H1 (cell line): ENCODE measurements around the gene LPCAT1. TPM values are rescaled to one million over a fixed set of nuclear protein-coding genes. Genes with fewer than 3 reads are reported as not detected.

Source experiments
- ATF2 ChIP-seq: IDR thresholded peaks from 2 replicates; pipeline ENCODE4 v1.6.1; 2012; ENCODE audit warnings: low read length, inconsistent platforms
- BRCA1 ChIP-seq: IDR thresholded peaks from 2 replicates; pipeline ENCODE4 v1.6.1; 2012; ENCODE audit warnings: low read depth, low read length, improper control_type of control experiment
- CTBP2 ChIP-seq: IDR thresholded peaks from 2 replicates; pipeline ENCODE4 v1.7.0; 2011; ENCODE audit warnings: borderline replicate concordance, mild to moderate bottlenecking, moderate library complexity, mixed read lengths, low read length; ENCODE audit not compliant: insufficient read depth, insufficient read length
- EGR1 ChIP-seq: IDR thresholded peaks from 2 replicates; pipeline ENCODE4 v1.6.1; 2011; ENCODE audit warnings: low read depth, low read length, borderline replicate concordance
- EZH2 ChIP-seq: fragments of 200-600 bp; sonication (generic); IDR thresholded peaks from 2 replicates; pipeline ENCODE4 v1.7.1; 2012; ENCODE audit warnings: low read depth, mild to moderate bottlenecking, moderate library complexity, low read length, inconsistent platforms; ENCODE audit not compliant: severe bottlenecking
- POU5F1 ChIP-seq: IDR thresholded peaks from 2 replicates; pipeline ENCODE4 v1.6.1; 2011; ENCODE audit warnings: low read depth, mild to moderate bottlenecking, low read length, moderate library complexity
- RAD21 ChIP-seq, 2 experiments: IDR thresholded peaks in 1 of 2; conservative IDR thresholded peaks in 1 of 2; 2 replicates each; pipeline ENCODE4 v1.6.1; 2011; ENCODE audit warnings: low read depth in 2 of 2, low read length in 2 of 2, improper control_type of control experiment in 1 of 2, inconsistent platforms in 1 of 2, mild to moderate bottlenecking in 1 of 2, moderate library complexity in 1 of 2
- RNF2 ChIP-seq: fragments of 200-900, 300-1000 bp; sonication (generic); IDR thresholded peaks from 2 replicates; pipeline ENCODE4 v1.7.1; 2016; ENCODE audit warnings: borderline replicate concordance, low read depth, mild to moderate bottlenecking, antibody characterized with exemption, low read length; ENCODE audit not compliant: poor library complexity, severe bottlenecking; ENCODE audit errors: missing control alignments
- TAF1 ChIP-seq: IDR thresholded peaks from 2 replicates; pipeline ENCODE4 v1.6.1; 2011; ENCODE audit warnings: mild to moderate bottlenecking, low read depth, low read length
- polyA plus RNA-seq, 7 experiments: library from polyadenylated mRNA; depleted of rRNA in 3 of 7; stranded (reverse) in 5 of 7; unstranded in 2 of 7; fragments of >200 nt in 5 of 7; fragments of 200-250 nt in 2 of 7; gene quantifications; 1 replicate in 5 of 7; 2 replicates in 1 of 7; 4 replicates in 1 of 7; pipeline versions ENCODE4 v1.2.1 to v1.2.3, GENCODE V29; 2011 to 2013; ENCODE audit warnings: missing spikeins in 2 of 7, mixed read lengths in 2 of 7
- total RNA-seq: library from RNA; stranded (reverse); fragmentation: NEBNext Ultra II Directional; extraction: Animal tissue kit (Norgen Biotek cat#: 25700); gene quantifications from 2 replicates; pipeline ENCODE4 v1.2.1, GENCODE V29; 2021

Gene LPCAT1
- total and polyA plus RNA-seq, 2 of the 8 experiments (the other 6 are each of a cell fraction or from before 2014, with no cell fraction given), result 107 to 260 TPM

DNA sequence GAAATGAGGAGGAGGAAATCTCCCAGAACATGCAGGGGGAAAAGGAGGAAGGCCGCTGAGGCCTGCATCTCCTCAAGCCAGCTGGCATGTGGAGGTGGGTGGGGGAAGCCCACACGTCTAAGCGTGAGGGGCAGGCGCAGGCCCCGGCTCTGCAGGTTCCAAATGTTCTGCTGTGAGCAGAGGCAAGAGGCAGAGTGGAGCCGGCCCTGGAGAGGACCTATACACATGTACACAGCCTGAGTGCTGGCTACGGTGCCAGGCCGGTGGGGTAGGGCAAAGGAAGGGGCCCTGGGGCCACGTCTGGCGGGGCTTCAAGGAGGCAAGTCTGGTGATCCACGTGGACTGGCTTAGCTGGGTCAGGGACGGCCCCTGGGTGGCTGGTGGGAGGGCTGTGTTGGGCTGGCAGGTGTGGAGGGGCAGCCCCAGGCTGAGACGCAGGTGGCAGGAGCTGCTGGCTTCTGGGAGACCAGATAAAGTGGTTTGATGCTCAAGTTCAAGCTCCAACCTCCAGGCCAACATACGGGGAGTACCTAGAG is 26.4 kb downstream of the LPCAT1 start (continued):
- TF ChIP-seq ATF2, result no peak
- TF ChIP-seq EZH2, result no peak
- TF ChIP-seq POU5F1, result no peak
- TF ChIP-seq RAD21 (IDR thresholded peaks at IDR 0.05 in 1 of 2, conservative IDR thresholded peaks at IDR 0.05 in 1 of 2; ENCODE audit: low read depth in 2 of 2, low read length in 2 of 2), result no peak
- no peak for TF ChIP-seq EGR1
- TF ChIP-seq CTBP2, result no peak
- no peak for TF ChIP-seq TAF1
- TF ChIP-seq BRCA1, result no peak
- TF ChIP-seq RNF2, result no peak
- TF ChIP-seq, all 59 proteins: peak for 0
